OCI-LY3 (cell line): ENCODE data around the gene ZNF785.
"Not testable (repeated sequence)": the region's sequence is repeated elsewhere in the genome, so short reads cannot be mapped to it uniquely, and the experiment has no call there.

ENCODE experiments used
- H2AFZ ChIP-seq: fragments of 200-600, 300-600 bp; shearing (Covaris generic); 2 replicates; pipeline ENCODE4 v1.6.0; 2014; ENCODE audit warnings: antibody characterized with exemption, low read depth, low read length
- H3K27ac ChIP-seq: fragments of 200-600, 300-600 bp; sonication (generic); 2 replicates; pipeline ENCODE4 v1.5.1; 2014; ENCODE audit warnings: mild to moderate bottlenecking, low read length, moderate library complexity, mixed read lengths
- H3K27me3 ChIP-seq: fragments of 200-600, 300-600 bp; sonication (generic); 2 replicates; pipeline ENCODE4 v1.6.1; 2014; ENCODE audit warnings: low read depth, low read length, mixed read lengths
- H3K36me3 ChIP-seq: fragments of 200-600, 300-600 bp; sonication (generic); replicated peaks from 2 replicates; pipeline ENCODE3; 2014; ENCODE audit warnings: low read depth, low read length, mixed read lengths
- H3K4me1 ChIP-seq: fragments of 300-600, 200-600 bp; sonication (generic); 2 replicates; pipeline ENCODE4 v1.6.1; 2014; ENCODE audit warnings: low read length, mixed read lengths
- H3K4me2 ChIP-seq: fragments of 200-600, 300-600 bp; sonication (generic); 2 replicates; pipeline ENCODE4 v1.6.1; 2014; ENCODE audit warnings: low read length, mixed read lengths
- H3K4me3 ChIP-seq: fragments of 300-600, 200-600 bp; sonication (generic); 2 replicates; pipeline ENCODE4 v1.5.1; 2014; ENCODE audit warnings: antibody characterized with exemption, mild to moderate bottlenecking, low read length, moderate library complexity
- H3K79me2 ChIP-seq: fragments of 300-600, 200-600 bp; shearing (Covaris generic); 2 replicates; pipeline ENCODE4 v1.6.1; 2014; ENCODE audit warnings: mild to moderate bottlenecking, low read length, mixed read lengths
- H3K9ac ChIP-seq: fragments of 300-600, 200-600 bp; shearing (Covaris generic); 2 replicates; pipeline ENCODE4 v1.6.0; 2014; ENCODE audit warnings: mild to moderate bottlenecking, low read length, moderate library complexity
- H3K9me3 ChIP-seq: fragments of 200-600, 300-600 bp; shearing (Covaris generic); 2 replicates; pipeline ENCODE4 v1.6.1; 2014; ENCODE audit warnings: low read length, mixed read lengths; ENCODE audit not compliant: insufficient read depth
- H4K20me1 ChIP-seq: fragments of 200-600, 300-600 bp; sonication (generic); 2 replicates; pipeline ENCODE4 v1.6.1; 2016; ENCODE audit warnings: low read length, mixed read lengths; ENCODE audit not compliant: insufficient read depth
- CTCF ChIP-seq: fragments of 200-600, 300-600 bp; sonication (generic); IDR thresholded peaks from 2 replicates; pipeline ENCODE4 v1.5.1; 2014; ENCODE audit warnings: antibody characterized with exemption, low read length, low read depth
- EZH2phosphoT487 ChIP-seq: fragments of 200-600 bp; shearing (Covaris generic); IDR thresholded peaks from 2 replicates; pipeline ENCODE4 v1.6.1; 2018; ENCODE audit warnings: antibody characterized with exemption, mixed run types, low read depth

ZNF785 gene

GRCh38 chr16:30601966-30602365, 16.5 kb upstream of the ZNF785 start:
- H3K9me3 ChIP-seq: no peaks in the 10 kb centered on the region
- TF ChIP-seq CTCF (no peak), EZH2phosphoT487 (no peak)

GRCh38 chr16:30600929-30601328, 15.4 kb upstream of the ZNF785 start:
- H3K9me3 ChIP-seq: no peaks in the 10 kb centered on the region
- no peaks in the 10 kb centered on the region for H3K79me2 ChIP-seq
- no peaks in the 10 kb centered on the region for H4K20me1 ChIP-seq
- no peaks in the 10 kb centered on the region for H3K27me3 ChIP-seq
- H3K4me1 ChIP-seq: no peaks in the 10 kb centered on the region
- no peak overlapping the region for H2AFZ ChIP-seq
- H3K4me2 ChIP-seq: no peak overlapping the region
- H3K36me3 ChIP-seq: peaks cover 28% of the 10 kb centered on the region
- no peak overlapping the region for H3K4me3 ChIP-seq
- TF ChIP-seq EZH2phosphoT487 (no peak), CTCF (no peak)
- no peak overlapping the region for H3K9ac ChIP-seq
- no peak overlapping the region for H3K27ac ChIP-seq

More at GRCh38 chr16:30601966-30602365, 16.5 kb upstream of the ZNF785 start:
- Histone ChIP-seq H3K79me2 (no peaks in the 10 kb centered on the region), H3K9ac (no peak overlapping the region), H4K20me1 (no peaks in the 10 kb centered on the region), H2AFZ (no peak overlapping the region), H3K4me1 (no peaks in the 10 kb centered on the region), H3K4me3 (no peak overlapping the region), H3K27ac (no peak overlapping the region), H3K36me3 (peaks cover 30% of the 10 kb centered on the region), H3K4me2 (no peak overlapping the region), H3K27me3 (no peaks in the 10 kb centered on the region)

GRCh38 chr16:30600215-30600614, 14.7 kb upstream of the ZNF785 start:
- H3K4me2 ChIP-seq: no peak overlapping the region

GRCh38 chr16:30592871-30593270, 7.4 kb upstream of the ZNF785 start:
- Histone ChIP-seq H3K4me1 (no peaks in the 10 kb centered on the region), H3K27ac (no peak overlapping the region), H3K4me2 (no peak overlapping the region), H2AFZ (no peak overlapping the region), H3K9ac (no peak overlapping the region), H3K79me2 (no peaks in the 10 kb centered on the region), H4K20me1 (no peaks in the 10 kb centered on the region), H3K9me3 (peaks cover 6% of the 10 kb centered on the region; the same call in 1 of the 2 replicates), H3K4me3 (no peak overlapping the region), H3K27me3 (peaks cover 5% of the 10 kb centered on the region; the same call in 1 of the 2 replicates), H3K36me3 (no peaks in the 10 kb centered on the region)
- TF ChIP-seq CTCF (no peak), EZH2phosphoT487 (no peak)

More at GRCh38 chr16:30600215-30600614, 14.7 kb upstream of the ZNF785 start:
- no peaks in the 10 kb centered on the region for H3K9me3 ChIP-seq
- no peaks in the 10 kb centered on the region for H4K20me1 ChIP-seq
- no peak overlapping the region for H3K9ac ChIP-seq
- H3K27me3 ChIP-seq: no peaks in the 10 kb centered on the region
- H3K36me3 ChIP-seq: peaks cover 28% of the 10 kb centered on the region
- no peak overlapping the region for H3K27ac ChIP-seq
- no peak for TF ChIP-seq EZH2phosphoT487
- TF ChIP-seq CTCF: no peak
- H3K79me2 ChIP-seq: no peaks in the 10 kb centered on the region
- no peak overlapping the region for H2AFZ ChIP-seq
- no peaks in the 10 kb centered on the region for H3K4me1 ChIP-seq
- H3K4me3 ChIP-seq: no peak overlapping the region

GRCh38 chr16:30590869-30591268, 5.4 kb upstream of the ZNF785 start:
- H3K4me3 ChIP-seq, H2AFZ ChIP-seq, H3K27me3 ChIP-seq, H3K79me2 ChIP-seq, H3K27ac ChIP-seq, H3K36me3 ChIP-seq, H3K9me3 ChIP-seq, H3K4me2 ChIP-seq, H3K9ac ChIP-seq, H3K4me1 ChIP-seq, H4K20me1 ChIP-seq: not testable (repeated sequence)

GRCh38 chr16:30589582-30589981, 4.1 kb upstream of the ZNF785 start:
- H3K27ac ChIP-seq, H3K9ac ChIP-seq, H3K4me1 ChIP-seq, H2AFZ ChIP-seq, H3K79me2 ChIP-seq, H3K36me3 ChIP-seq, H3K27me3 ChIP-seq, H4K20me1 ChIP-seq, H3K9me3 ChIP-seq, H3K4me3 ChIP-seq, H3K4me2 ChIP-seq: not testable (repeated sequence)
